ENCODE measurements around the gene GIPC1.

- TF ChIP-seq FOXJ3 (CRISPR knock-in tag; IDR thresholded peaks at IDR 0.05) (no peak), HNRNPLL (IDR thresholded peaks at IDR 0.05; ENCODE audit: low read depth, low read length, poor library complexity, severe bottlenecking) (no peak), ARID4B (CRISPR knock-in tag; IDR thresholded peaks at IDR 0.05) (no peak), CTCF (IDR thresholded peaks at IDR 0.05 in 2 of 3, conservative IDR thresholded peaks at IDR 0.05 in 1 of 3; ENCODE audit: insufficient read depth in 2 of 3, low read depth in 1 of 3, low read length in 3 of 3) (no peak), TFE3 (CRISPR knock-in tag; IDR thresholded peaks at IDR 0.05) (no peak), ZNF436 (CRISPR knock-in tag; IDR thresholded peaks at IDR 0.05) (no peak), CSDE1 (IDR thresholded peaks at IDR 0.05) (no peak), MEF2A (IDR thresholded peaks at IDR 0.05; ENCODE audit: control insufficient read depth, low read depth, low read length) (no peak), HNRNPUL1 (IDR thresholded peaks at IDR 0.05; ENCODE audit: low read length) (no peak)
These were observed 15.3 kb upstream of the GIPC1 start for GRCh38 chr19:14511229-14511593.

Measured in K562 (cell line).